Liver (tissue), 9 donors: Measurements from ENCODE around the gene ANKRD6. TPM values are rescaled to one million over a fixed set of nuclear protein-coding genes. Genes with fewer than 3 reads are reported as not detected.

ENCODE experiments used
- DNase-seq: peaks from one replicate; pipeline ENCODE4 v3.0.0-alpha.2; 2017; ENCODE audit warnings: low spot score
- H3K27ac ChIP-seq, 2 donors: one replicate each; pipeline ENCODE4 v1.7.0; 2013; ENCODE audit warnings: inconsistent platforms in 2 of 2, low read length in 2 of 2, control low read depth in 1 of 2, low read depth in 1 of 2, mild to moderate bottlenecking in 1 of 2
- H3K27me3 ChIP-seq, 4 donors: one replicate each; pipeline versions ENCODE4 v1.6.1 to v1.7.0; 2013; ENCODE audit warnings: low read length in 3 of 4, inconsistent platforms in 1 of 4, mild to moderate bottlenecking in 1 of 4, moderate library complexity in 1 of 4; ENCODE audit not compliant: control insufficient read depth in 4 of 4, insufficient read depth in 4 of 4
- H3K36me3 ChIP-seq, 4 donors: one replicate each; pipeline versions ENCODE4 v1.6.1 to v1.7.0; 2013; ENCODE audit warnings: low read length in 3 of 4, mild to moderate bottlenecking in 3 of 4, low read depth in 1 of 4, moderate library complexity in 1 of 4; ENCODE audit not compliant: control insufficient read depth in 4 of 4, insufficient read depth in 3 of 4
- H3K4me1 ChIP-seq, 4 donors: one replicate each; pipeline versions ENCODE4 v1.6.1 to v1.7.0; 2013; ENCODE audit warnings: low read length in 3 of 4, mild to moderate bottlenecking in 3 of 4, moderate library complexity in 1 of 4; ENCODE audit not compliant: control insufficient read depth in 4 of 4, insufficient read depth in 4 of 4
- H3K4me3 ChIP-seq, 3 donors: one replicate each; pipeline versions ENCODE4 v1.6.1 to v1.7.0; 2013; ENCODE audit warnings: low read length in 3 of 3, control low read depth in 1 of 3, low read depth in 1 of 3, mild to moderate bottlenecking in 1 of 3
- H3K9ac ChIP-seq, 2 donors: one replicate each; pipeline ENCODE4 v1.7.0; 2013; ENCODE audit warnings: low read length in 2 of 2, mild to moderate bottlenecking in 2 of 2, moderate library complexity in 2 of 2, control low read depth in 1 of 2, low read depth in 1 of 2
- H3K9me3 ChIP-seq, 4 donors: one replicate each; pipeline versions ENCODE4 v1.6.1 to v1.7.0; 2013; ENCODE audit warnings: low read length in 3 of 4; ENCODE audit not compliant: control insufficient read depth in 4 of 4
- ATF3 ChIP-seq: IDR thresholded peaks from 2 replicates; pipeline ENCODE4 v1.6.1; 2016; ENCODE audit warnings: antibody characterized with exemption
- CTCF ChIP-seq: fragments of 150-350 bp; IDR thresholded peaks from 2 replicates; pipeline ENCODE4 v1.5.1; 2017; ENCODE audit warnings: improper control_type of control experiment, low read depth, low read length; ENCODE audit not compliant: missing input control
- EGR1 ChIP-seq, 2 donors: IDR thresholded peaks; 2 replicates each; pipeline ENCODE4 v1.6.1; 2016 to 2018; ENCODE audit warnings: antibody characterized with exemption in 2 of 2, low read depth in 2 of 2
- FOXA1 ChIP-seq: IDR thresholded peaks from 2 replicates; pipeline ENCODE4 v1.6.1; 2016; ENCODE audit warnings: antibody characterized with exemption
- FOXA2 ChIP-seq: IDR thresholded peaks from 2 replicates; pipeline ENCODE4 v1.6.1; 2016; ENCODE audit warnings: antibody characterized with exemption
- GABPA ChIP-seq, 2 donors: IDR thresholded peaks in 1 of 2; conservative IDR thresholded peaks in 1 of 2; 2 replicates each; pipeline ENCODE4 v1.6.1; 2016; ENCODE audit warnings: antibody characterized with exemption in 2 of 2, mild to moderate bottlenecking in 1 of 2, moderate library complexity in 1 of 2
- HNF4A ChIP-seq, 2 donors: conservative IDR thresholded peaks; 2 replicates each; pipeline ENCODE4 v1.6.1; 2016; ENCODE audit warnings: antibody characterized with exemption in 2 of 2, mild to moderate bottlenecking in 2 of 2
- HNF4G ChIP-seq: IDR thresholded peaks from 2 replicates; pipeline ENCODE4 v1.6.1; 2016; ENCODE audit warnings: antibody characterized with exemption
- JUND ChIP-seq, 2 donors: IDR thresholded peaks; 2 replicates each; pipeline ENCODE4 v1.6.1; 2016; ENCODE audit warnings: antibody characterized with exemption in 2 of 2
- MAX ChIP-seq: IDR thresholded peaks from 2 replicates; pipeline ENCODE4 v1.6.1; 2016; ENCODE audit warnings: antibody characterized with exemption
- NR2F2 ChIP-seq: IDR thresholded peaks from 2 replicates; pipeline ENCODE4 v1.6.1; 2016; ENCODE audit warnings: antibody characterized with exemption
- RAD21 ChIP-seq, 2 donors: IDR thresholded peaks; 2 replicates each; pipeline ENCODE4 v1.6.1; 2016; ENCODE audit warnings: antibody characterized with exemption in 2 of 2, mild to moderate bottlenecking in 2 of 2
- REST ChIP-seq: IDR thresholded peaks from 2 replicates; pipeline ENCODE4 v1.6.1; 2016; ENCODE audit warnings: antibody characterized with exemption, mild to moderate bottlenecking
- SP1 ChIP-seq: IDR thresholded peaks from 2 replicates; pipeline ENCODE4 v1.6.1; 2018; ENCODE audit warnings: antibody characterized with exemption, mild to moderate bottlenecking
- TAF1 ChIP-seq: conservative IDR thresholded peaks from 2 replicates; pipeline ENCODE4 v1.6.1; 2016; ENCODE audit warnings: antibody characterized with exemption, mild to moderate bottlenecking
- YY1 ChIP-seq: IDR thresholded peaks from 2 replicates; pipeline ENCODE4 v1.6.1; 2016; ENCODE audit warnings: antibody characterized with exemption, mild to moderate bottlenecking
- ZBTB33 ChIP-seq: IDR thresholded peaks from 2 replicates; pipeline ENCODE4 v1.6.1; 2016; ENCODE audit warnings: antibody characterized with exemption
- WGBS: extraction: QIAGEN DNeasy Blood & Tissue Kit; methylation state at CpG from one replicate; pipeline ENCODE4 v1.1.7; 2013; 5-methylcytosine and 5-hydroxymethylcytosine counted together
- polyA plus RNA-seq, 2 donors: library from polyadenylated mRNA; stranded (reverse) in 1 of 2; unstranded in 1 of 2; fragments of 200-250 nt in 1 of 2; fragments of >200 nt in 1 of 2; fragmentation: Nextera tagmentation in 1 of 2; extraction: Ambion mirVana in 1 of 2; gene quantifications; one replicate each; pipeline versions ENCODE4 v1.2.1 to v1.2.3, GENCODE V29; 2013 to 2015
- total RNA-seq, 2 donors: library from RNA; depleted of rRNA; stranded (reverse); fragments of >200 nt; gene quantifications; one replicate each; pipeline ENCODE4 v1.2.3, GENCODE V29; 2014
- donor health status: healthy.
- donor health status: healthy.
- donor health status: healthy.
- donor health status: healthy.
- donor health status: healthy.

ANKRD6 gene
- total and polyA plus RNA-seq, 4 donors: 2.9 to 9.2 (median 3.8) TPM

GRCh38 chr6:89591745-89592144 is 158.8 kb downstream of the ANKRD6 start:
- no peaks in the 10 kb centered on the region for H3K9me3 ChIP-seq
- H3K27ac ChIP-seq: no peak overlapping the region
- WGBS: 93% methylated on average over 4 of the region's 4 CpGs
- no peak for DNase-seq
- H3K4me1 ChIP-seq: no peaks in the 10 kb centered on the region
- TF ChIP-seq SP1 (no peak), YY1 (no peak), TAF1 (no peak), REST (no peak), HNF4A (conservative IDR thresholded peaks at IDR 0.05) (no peak), MAX (no peak), HNF4G (no peak), ZBTB33 (no peak), RAD21 (IDR thresholded peaks at IDR 0.05) (no peak), CTCF (no peak), FOXA1 (no peak), NR2F2 (no peak), EGR1 (IDR thresholded peaks at IDR 0.05; ENCODE audit: low read depth in 2 of 2) (no peak), FOXA2 (no peak), JUND (IDR thresholded peaks at IDR 0.05) (no peak)
- no peaks in the 10 kb centered on the region for H3K27me3 ChIP-seq
- no peak overlapping the region for H3K4me3 ChIP-seq
- H3K9ac ChIP-seq: no peak overlapping the region
- H3K36me3 ChIP-seq: no peaks in the 10 kb centered on the region

- H3K27ac ChIP-seq: no peak overlapping the region
- DNase-seq: no peak
These were observed 163.1 kb downstream of the ANKRD6 start for GRCh38 chr6:89596056-89596455.

More at GRCh38 chr6:89596056-89596455, 163.1 kb downstream of the ANKRD6 start:
- Histone ChIP-seq H3K9ac (no peak overlapping the region), H3K9me3 (no peaks in the 10 kb centered on the region), H3K36me3 (no peaks in the 10 kb centered on the region), H3K4me1 (no peaks in the 10 kb centered on the region), H3K4me3 (no peak overlapping the region), H3K27me3 (no peaks in the 10 kb centered on the region)
- WGBS: 88% methylated on average over 2 of the region's 2 CpGs
- TF ChIP-seq ATF3 (no peak), SP1 (no peak), MAX (no peak), ZBTB33 (no peak), FOXA1 (no peak), HNF4A (conservative IDR thresholded peaks at IDR 0.05) (no peak), GABPA (IDR thresholded peaks at IDR 0.05 in 1 of 2, conservative IDR thresholded peaks at IDR 0.05 in 1 of 2) (no peak), RAD21 (IDR thresholded peaks at IDR 0.05) (no peak), CTCF (no peak), TAF1 (no peak), NR2F2 (no peak)
